Central memory CD4-positive, alpha-beta T cell (primary cell): ENCODE results near the gene VPS39.

Source experiments
- DNase-seq: peaks from one replicate; pipeline ENCODE4 v3.0.0; 2022

The VPS39 gene

DNA sequence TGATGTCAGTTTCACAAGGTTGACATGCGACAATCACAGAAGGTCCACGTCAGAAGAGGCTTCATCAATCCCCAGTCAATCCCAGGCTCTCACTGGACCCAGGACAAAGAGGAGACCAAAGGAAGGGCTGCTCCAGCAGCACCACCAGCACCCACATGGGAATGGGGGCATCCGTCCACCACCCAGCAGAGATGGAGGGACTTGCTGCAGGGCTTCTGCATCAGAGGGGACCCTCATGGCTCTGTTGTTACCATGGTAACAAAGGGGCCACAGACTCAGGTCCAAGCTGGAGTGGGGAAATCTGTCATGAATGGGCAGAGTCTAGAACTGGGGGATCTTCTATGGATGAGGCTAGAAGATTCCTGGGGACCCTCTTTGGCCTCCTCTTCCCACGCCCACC, 64.7 kb downstream of the VPS39 start:
- no peak for DNase-seq

DNA sequence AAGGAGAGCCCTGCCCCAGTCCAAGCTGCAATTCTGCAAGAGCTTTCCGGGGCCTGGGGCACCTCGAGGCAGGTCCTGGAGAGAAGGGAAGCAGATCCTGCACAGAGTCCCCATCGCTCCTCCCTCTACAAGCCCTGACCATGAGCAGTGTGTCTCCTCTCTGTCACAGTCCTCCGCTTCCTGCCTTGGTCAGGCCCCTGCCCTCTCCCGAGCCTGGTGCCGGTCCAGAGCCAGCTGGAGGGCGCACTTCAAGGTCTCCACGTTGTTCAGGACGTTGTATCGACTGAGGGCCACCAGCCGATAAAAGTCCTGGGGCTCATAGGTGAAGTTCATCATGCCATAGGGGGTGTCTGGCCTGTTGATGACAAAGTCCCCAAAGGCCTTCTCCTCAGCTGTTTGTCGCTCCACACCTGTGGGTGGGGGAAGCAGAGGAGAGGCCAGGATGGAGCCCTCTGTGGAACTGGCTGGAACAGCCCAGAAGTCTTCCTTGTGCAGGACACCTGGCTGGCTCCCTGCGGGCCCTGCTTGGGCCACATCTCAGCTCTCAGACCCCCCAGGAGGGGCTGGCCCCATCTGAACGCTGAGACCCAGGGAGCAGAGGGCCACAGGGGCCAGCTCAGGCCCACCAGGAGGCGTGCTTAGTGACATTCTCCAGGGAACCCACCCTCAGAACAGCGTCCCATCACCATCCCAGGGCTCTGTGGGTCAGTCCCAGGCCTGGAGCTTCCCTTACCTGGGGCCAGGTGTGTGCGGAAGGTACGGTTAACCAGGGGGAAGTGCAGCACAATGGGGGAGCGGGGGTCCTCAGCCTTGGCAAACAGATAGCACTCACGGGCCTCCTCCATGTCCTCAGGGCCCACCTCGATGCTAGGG, 66.1 kb downstream of the VPS39 start:
- no peak for DNase-seq

DNA sequence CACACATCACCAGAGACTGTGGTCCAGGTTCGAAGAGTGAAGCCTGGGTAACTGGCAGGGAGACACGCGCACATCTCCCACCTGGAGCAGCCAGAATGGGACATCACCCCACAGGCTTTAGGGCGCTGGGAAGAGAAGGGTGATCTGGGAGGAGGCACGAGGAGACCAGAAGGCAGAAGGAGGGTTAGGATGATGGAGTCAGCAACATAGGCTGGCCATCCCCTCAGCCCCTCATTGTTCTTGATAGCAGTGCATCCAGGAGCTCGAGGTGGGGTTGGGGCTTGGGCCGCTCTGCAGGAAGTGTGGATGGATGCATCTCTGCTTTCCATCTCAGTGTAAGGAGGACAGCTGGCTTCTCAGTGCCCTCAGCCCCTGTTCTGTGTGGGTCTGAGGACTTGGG, 66.9 kb downstream of the VPS39 start:
- DNase-seq, result no peak

DNA sequence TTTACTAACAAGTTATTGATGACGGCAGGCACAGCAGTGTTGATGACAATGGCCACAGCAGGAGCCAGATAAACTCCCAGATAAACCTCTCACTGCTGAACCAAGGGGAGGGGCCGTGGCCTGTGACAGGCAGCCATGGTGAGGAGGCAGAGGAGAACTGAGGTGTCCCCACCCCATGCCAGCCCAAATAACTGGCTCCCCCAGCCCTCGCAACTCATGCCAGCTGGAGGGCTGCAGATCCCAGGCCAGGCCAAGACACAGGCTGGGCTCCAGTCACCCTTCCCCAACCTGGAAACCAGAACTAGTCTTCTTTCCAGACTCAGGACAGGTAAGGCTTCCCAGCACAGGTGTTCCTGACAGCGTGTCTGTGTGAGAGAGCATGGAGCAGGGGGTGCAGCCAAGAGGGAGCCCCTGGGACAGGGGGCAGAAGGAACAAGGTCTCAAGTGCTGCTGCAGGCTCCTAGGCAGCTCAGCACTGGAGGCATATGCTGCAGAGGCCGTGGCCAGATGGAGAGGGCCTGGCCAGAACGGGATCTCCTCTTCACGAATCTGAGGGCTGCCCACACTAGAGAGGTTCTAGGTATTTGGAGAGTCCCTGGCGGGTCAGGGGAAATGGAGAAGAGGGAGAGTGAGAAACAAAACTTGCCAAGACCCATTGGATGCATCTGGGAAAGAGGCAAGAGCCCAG, 67.6 kb downstream of the VPS39 start:
- DNase-seq, result no peak

DNA sequence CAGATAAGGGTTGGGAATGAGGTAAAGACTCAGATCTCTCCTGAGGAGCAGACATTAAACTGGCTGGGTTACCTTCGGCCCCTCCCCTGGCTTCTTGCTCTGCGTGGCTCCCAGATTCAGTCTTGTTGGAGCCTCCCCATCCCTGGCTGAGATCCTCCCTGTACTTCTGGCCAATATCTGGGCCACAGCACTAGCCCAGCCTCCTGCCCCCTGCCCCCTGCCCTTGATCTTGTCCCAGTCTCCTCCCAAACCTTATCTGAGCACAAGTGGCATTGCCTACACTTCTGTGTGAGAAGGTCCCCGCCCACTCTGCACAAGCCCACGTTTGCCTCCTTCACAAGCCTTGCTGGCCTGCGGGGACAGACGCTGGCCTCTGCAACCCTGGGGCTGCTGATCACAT, 68.5 kb downstream of the VPS39 start:
- no peak for DNase-seq

DNA sequence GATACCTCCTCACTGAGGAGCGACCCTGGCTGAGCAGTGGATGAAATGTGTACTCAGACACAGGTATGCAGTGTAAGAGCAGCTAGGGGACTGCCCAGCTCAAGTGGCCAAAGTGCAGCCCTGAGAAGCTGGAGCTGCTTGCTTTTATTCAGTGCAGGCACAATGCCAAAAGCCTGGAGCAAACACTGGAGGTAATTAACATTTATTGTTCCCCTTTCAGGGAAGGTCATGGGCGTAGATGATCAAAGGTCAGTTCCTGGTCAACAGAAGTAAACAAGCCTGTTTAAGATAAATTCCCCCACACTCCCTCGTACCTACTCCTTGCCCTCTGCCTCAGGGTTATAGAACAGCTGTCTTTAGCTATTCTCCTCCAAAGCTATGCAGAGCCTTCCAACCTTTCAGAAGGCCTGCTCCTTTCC, 69.1 kb downstream of the VPS39 start:
- no peak for DNase-seq

DNA sequence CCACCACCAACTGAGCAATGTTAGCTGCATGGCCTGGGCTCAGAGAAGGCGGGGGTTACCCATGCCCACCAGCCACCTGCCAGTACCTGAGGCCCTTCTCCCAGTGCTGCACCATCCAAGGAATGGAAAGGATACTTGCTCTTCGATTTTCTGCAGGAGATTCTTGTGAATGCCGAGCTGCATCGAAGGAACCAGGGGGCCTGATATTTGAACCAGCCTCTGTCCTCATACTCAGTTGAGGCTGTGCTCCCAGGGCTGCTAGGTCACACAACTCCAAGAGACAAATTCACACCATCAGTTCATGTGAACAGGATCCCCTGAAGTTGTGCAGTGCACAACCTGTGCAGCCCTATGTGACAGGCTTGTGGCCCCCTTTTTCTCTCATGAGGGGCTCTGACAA, 69.7 kb downstream of the VPS39 start:
- no peak for DNase-seq

DNA sequence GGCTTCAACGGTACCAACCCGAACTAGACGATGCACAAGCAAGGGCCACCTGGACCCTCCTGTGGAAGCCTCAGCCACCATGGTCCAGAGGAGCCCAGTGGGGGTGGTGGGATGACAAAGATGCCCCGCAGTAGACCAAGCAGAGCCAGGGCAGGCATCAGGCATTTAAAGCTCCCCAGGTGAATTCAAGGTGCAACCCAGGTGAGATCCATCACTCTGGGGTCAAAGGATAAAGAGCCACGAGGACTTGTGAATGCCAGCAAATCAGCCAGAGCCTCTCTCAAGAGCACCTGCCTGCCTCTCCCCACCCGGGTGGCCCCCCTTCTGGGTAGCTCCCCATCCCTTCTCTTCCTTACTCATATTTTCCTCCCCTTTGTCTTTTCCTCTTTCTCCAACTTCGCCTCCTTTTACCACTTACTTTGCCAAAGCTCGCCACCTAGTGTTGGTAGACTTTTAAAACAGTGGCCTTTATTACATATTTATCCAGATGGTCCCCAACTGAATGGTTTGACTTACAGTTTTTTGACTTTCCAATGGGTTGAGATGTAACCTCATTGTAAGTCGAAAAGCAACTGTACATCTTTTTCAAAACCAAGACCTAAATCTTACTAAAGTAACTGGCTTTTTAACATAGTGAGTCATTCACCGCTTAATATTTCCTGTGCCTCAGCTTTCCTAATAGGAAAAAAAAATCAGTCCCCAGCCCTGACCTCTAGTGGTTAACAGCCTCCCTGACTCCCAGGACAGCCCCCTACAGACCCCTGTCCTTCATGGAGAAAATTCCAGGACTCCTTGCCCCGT, 70.4 kb downstream of the VPS39 start:
- no peak for DNase-seq

DNA sequence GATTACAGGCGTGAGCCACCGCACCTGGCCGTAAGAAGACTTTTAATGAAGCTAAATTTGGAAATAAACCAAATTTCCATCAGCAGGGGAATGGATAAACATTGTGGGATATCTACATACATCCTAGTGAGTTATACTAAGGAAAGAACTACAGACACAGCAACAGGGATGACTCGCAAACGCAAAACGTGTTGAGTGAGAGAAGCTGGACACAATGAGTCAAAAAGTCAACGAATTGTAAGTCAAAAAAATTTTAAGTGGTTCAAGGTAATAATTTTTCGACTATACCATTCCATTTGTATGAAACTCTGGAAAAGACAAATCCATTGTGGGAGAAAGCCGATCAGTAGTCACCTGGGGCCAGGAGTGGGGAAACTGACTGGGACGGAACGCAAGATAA, 71.6 kb downstream of the VPS39 start:
- no peak for DNase-seq

DNA sequence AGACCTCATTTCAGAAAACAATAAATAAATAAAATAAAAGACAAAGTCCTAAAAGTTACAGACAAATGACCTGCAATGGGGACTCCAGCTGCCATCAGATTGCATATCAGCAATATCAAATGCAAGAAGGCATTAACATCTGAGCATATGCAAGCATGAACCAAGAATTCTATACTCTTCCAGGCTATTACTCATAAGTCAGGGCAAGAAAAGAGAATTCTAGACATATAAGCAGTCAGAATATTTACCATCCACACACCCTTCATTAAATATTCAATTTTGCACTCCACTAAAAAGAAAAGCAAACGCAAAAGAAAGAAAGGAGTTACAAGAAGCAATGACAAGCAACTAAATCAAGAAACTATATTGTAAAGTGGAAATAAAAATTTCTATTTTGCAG, 72.8 kb downstream of the VPS39 start:
- no peak for DNase-seq

DNA sequence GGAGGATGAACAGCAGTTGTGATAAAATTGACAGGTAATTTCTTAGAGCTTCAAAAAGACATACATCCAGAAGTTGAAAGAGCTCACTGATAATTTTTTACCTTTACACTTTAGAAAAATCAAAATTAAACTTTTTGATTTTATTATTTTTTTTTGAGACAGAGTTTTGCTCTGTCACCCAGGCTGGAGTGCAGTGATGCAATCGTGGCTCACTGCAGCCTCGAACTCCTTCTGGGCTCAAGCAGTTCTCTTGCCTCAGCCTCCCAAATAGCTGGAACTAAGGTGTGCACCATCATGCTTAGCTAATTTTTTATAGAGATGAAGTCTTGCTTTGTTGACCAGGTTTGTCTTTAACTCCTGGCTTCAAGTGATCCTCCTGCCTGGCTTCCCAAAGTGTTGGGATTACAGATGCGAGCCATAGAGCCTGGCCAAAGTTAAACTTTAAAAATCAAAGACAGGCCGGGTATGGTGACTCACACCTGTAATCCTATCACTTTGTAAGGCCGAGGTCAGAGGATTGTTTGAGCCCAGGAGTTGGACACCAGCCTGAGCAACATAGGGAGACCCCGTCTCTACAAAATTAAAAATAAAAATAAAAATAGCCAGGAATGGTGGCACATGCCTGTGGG, 73.4 kb downstream of the VPS39 start:
- no peak for DNase-seq

DNA sequence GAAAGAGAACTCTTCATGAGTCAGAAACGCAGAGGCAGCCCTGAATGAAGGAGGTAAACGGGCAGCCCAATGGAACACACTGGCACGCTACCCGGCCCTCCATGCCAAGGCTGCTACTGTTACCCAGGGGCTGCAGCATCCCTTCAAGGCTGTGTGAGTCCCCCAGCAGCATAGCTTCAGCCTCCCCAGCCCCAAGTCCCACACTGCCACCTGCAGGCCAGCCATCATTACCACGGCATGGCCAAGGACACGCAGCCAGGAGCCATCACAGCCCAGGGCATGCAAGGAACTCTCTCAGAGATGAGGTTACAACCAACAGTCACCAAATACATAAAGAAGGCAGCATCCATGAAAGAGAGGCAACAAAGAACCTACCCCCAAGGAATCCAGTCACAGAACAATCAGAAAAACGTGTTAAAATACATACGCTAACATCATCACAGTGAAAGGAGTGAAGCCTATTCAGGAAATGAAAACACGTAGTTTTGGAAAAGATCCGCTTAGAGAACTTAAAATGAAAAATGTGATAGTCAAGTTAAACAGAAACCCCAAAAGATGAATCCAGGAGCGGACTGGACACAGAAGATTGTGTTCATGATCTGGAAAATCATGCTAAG, 74.1 kb downstream of the VPS39 start:
- DNase-seq, result no peak

DNA sequence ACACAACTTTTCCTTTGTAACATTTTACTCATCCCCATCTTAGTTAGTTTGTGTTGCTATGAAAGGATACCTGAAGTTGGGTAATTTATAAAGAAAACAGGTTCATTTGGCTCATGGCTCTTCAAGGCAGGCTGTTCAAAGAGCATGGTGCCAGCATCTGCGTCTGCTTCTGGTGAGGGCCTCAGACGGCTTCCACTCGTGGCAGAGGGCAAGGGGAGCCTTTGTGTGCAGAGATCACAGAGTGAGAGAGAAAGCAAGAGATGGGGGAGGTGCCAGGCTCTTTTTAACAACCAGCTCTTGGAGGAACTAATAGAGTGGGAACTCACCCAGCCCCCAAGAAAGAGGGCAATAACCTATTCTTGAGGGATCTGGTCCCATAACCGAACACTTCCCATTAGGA, 74.7 kb downstream of the VPS39 start:
- DNase-seq, result no peak

DNA sequence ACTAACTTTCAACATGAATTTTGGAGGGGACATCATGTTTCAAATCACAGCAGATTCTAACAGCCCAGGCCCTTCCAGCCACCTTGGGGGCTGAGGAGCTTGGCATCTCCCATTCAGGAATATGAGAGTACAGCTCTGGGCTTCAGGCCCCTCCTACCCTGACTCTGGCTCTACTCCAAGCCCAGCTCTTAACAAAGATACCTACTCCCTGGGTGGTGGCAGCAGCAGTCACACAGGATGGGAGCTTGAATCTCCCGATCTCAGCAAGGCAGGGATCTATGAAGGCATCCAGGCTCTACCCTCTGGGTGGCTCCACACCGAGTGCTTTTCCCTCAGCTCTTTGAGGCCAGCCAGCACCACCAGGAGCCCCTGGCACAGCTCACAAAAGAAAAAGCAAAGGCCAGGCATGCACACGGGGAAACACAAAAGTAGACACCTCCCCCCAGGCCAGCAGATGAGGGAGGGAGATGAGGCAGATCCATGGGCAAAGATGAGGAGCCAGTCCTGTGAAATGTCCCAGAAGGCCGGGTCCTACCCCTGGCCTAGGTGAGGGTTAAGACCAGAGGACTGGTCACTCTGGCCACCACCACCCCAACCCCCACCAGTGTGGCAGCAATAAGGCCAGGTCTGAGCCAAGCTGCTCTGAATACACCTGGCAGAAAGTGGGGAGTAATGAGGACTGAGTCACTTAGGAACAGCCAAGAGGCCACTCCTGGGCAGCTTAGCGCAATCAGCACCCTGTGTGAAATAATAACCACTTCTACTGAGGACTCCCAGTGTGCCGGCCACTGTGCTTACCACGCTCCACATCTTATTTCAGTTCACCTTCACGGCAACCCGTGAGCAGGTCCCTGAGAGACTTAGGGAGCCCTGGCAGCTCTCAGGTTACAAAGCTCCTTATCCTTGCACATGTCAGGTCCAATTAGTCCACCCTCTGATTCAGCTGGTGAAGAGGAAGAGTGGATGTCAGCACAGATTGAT, 76.0 kb downstream of the VPS39 start:
- no peak for DNase-seq

DNA sequence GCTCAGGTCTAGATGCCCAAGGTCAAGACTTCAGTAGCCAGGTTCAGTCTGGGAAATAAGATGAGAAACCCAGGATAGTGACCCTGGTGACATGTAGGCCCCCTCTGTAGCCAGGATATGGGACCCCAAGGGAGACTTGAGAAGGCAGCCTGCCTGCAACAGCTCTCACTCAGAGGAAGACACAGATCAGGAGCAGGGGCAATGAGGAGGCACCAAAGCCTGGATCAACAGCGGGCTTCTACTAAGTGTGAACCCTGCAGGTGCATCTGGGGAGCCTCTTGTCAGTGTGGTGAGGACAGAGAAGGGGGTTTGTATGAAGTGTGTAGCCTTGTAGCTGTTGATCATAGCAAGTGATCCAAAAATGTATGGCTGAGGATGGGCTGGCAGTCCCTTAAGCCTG, 77.1 kb downstream of the VPS39 start:
- DNase-seq, result no peak

DNA sequence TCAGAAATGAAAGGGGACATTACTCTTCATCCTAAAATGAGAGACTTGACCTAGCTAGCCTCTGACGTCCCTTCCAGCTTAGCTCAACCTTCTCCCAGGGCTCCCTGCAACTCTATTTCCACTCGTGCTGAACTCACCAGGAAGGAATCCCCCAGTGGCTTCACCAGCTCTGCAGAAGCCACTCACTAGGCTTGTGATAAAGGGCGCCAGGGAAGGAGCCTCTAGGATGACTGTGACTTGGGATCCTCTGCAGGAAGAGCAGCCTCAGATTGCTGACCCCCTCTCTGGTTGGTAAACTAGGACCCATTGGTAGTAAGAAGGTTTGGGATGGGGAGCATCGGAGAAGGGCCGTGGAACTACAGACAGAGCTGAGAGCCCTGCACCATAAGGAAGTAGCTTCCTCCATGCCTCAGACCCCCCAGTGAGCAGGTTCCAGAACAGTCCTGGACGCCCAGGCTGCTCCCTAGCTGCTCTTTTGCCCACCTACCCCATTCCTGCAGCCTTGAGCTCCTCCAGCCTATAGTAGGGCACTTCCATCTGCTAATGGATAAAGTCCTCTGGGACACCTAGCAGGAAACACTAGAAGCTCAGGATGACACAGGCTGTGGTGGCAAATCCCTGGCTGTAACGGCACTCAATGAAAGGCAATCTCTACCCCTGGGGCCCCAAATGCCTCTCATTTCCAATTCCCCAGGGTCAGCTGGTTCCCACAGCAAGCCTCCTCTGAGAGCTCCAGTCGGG, 77.7 kb downstream of the VPS39 start:
- DNase-seq, result no peak

DNA sequence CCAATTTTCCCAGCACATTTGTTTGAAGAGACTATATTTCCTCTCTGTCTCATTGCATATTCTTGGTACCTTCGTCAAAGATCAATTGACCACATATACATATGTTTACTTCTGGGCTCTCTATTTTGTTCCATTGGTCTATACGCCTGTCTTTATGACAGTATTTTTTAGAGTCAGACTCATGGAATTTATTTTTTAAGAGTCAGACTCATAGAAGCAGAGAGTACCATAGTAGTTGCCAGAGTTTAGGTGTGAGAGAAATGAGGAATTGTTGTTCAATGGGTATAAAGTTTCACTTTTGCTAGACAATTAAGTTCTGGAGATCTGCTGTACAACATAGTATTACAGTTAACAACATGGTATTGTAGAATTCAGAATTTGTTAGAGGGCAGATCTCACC, 78.7 kb downstream of the VPS39 start:
- DNase-seq, result no peak

DNA sequence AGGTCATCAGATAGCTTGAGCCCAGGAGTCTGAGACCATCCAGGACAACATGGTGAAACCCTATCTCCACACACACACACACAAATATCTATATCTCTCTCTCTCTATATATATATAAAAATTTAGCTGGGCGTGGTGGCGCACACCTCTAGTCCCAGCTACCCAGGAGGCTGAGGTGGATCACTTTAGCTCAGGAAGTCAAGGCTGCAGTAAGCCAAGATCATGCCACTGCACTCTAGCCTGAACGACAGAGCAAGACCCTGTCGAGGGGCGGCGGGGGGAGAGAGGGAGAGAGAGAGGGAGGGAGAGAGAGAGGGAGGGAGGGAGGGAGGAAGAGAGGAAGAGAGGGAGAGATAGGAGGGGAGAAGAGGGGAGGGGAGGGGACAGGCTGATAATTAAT, 79.6 kb downstream of the VPS39 start:
- no peak for DNase-seq

DNA sequence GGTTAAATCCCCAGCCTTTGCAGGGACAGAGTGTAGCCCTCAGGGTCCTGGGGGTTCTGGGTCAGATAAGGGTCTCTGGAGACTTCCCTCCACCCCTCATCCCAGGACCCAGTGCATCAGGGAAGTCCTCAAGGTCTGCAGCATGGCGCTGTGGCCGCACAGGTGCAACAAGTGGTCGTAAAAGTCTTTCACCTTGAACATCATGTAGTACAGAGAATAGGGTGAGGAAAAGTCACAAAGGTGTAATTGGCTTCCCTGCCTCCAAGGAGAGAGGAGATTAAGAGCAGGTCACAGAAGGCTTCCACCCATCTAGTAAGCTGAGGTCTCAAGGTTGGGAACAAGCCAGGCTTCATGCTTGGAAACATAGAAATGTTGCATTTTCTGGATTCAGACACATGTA, 84.6 kb downstream of the VPS39 start:
- no peak for DNase-seq

DNA sequence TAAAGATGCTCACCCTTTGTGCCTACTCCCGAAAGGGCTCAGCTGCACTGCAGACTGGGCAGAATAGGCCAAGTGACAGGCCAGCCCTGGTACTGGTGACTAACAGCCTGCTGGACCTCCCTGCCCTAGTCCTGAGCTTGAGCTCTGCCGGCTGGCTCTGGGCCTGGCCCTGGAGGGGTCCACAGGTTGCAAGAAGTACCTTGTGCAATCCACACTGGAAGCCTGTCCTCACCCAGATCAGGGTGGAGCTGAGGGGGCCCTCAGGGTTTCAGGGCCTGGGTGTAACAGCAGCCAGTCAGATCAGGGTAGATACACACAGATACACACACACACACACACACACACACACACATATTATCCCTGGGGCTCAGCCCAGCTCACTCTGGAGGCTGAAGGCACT, 86.4 kb downstream of the VPS39 start:
- no peak for DNase-seq

DNA sequence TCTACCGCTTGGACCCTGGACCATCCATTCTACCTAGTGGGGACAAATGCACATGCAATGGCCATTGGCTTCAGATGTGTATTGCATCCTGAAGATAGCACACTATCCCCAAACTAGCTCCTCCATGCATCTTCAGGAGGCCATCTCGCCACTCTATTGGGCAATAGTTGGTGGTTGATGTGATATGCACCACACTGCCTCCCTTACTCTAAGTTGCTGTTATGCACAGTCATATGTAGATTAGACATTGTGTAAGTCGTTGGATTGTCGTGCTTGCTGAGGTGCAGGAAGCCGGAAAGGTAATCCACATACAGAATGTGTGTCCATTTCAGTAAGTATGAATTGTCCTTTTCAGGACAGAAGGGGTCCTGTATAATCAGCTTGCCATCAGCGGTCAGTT, 87.1 kb downstream of the VPS39 start:
- DNase-seq, result no peak
